ENCODE data around the gene ZMIZ1.

DNA sequence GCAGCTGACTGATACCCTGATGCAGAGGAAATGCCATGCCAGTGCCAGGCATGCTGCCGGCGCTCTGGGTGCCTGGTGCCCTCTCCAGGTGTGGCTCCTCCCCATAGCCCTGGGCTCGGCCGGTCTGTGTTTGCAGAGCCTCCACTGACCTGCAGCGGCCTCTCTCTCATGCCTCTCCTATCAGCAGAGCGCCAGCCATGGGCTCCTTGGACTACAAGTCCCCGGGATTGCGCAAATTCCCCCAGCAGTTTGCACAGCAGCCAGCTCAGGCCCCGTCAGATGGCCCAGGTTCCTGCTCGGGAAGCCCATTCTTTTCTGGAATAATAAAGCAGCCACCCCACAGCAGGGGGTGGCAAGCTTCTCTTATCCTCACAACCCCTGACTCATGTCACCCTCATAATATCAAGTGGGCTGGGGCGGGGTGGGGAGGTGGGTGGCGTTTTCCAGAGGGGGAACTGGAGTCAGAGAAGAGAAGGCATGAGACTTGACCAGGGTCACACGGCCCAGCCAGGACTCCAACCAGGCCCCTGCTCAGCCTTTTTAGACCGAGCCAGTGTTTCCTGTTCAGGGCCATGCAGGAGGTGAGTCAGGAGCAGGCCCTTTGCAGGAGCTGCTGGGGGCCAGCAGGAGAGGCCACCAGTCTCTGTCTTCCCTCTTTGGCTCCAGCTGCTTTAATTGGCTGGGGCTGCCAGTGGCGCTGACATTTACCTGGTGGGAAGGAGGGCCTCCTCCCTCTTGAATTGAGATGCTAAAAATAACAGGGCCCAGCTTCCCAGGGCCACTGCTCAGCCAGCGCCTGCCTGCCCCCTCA, 58.6 kb downstream of the ZMIZ1 start:
- TF ChIP-seq, protein P1, sequence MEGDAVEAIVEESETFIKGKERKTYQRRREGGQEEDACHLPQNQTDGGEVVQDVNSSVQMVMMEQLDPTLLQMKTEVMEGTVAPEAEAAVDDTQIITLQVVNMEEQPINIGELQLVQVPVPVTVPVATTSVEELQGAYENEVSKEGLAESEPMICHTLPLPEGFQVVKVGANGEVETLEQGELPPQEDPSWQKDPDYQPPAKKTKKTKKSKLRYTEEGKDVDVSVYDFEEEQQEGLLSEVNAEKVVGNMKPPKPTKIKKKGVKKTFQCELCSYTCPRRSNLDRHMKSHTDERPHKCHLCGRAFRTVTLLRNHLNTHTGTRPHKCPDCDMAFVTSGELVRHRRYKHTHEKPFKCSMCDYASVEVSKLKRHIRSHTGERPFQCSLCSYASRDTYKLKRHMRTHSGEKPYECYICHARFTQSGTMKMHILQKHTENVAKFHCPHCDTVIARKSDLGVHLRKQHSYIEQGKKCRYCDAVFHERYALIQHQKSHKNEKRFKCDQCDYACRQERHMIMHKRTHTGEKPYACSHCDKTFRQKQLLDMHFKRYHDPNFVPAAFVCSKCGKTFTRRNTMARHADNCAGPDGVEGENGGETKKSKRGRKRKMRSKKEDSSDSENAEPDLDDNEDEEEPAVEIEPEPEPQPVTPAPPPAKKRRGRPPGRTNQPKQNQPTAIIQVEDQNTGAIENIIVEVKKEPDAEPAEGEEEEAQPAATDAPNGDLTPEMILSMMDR (IDR thresholded peaks at IDR 0.05) = no peak
- no peak for TF ChIP-seq POLR2A (IDR thresholded peaks at IDR 0.05)

Data from lower leg skin (tissue), 3 donors.